KMS-11 (cell line): Measurements from ENCODE around the gene GKN2.

Experiments used
- H2AFZ ChIP-seq: fragments of 200-600 bp; sonication (generic); 2 replicates; pipeline ENCODE4 v1.6.1; 2016; ENCODE audit warnings: antibody characterized with exemption, mixed run types, low read depth
- H3K27ac ChIP-seq: fragments of 200-600 bp; sonication (generic); 2 replicates; pipeline ENCODE4 v1.6.1; 2016; ENCODE audit warnings: mild to moderate bottlenecking, mixed run types
- H3K27me3 ChIP-seq: fragments of 200-600 bp; sonication (generic); 2 replicates; pipeline ENCODE4 v1.6.1; 2017; ENCODE audit warnings: mild to moderate bottlenecking, low read depth, mixed run types, moderate library complexity; ENCODE audit not compliant: insufficient read depth
- H3K36me3 ChIP-seq: fragments of 200-600 bp; sonication (generic); 2 replicates; pipeline ENCODE4 v1.6.1; 2017; ENCODE audit warnings: mild to moderate bottlenecking, mixed run types; ENCODE audit not compliant: insufficient read depth
- H3K4me1 ChIP-seq: fragments of 200-600 bp; sonication (generic); 2 replicates; pipeline ENCODE4 v1.6.1; 2016; ENCODE audit warnings: mild to moderate bottlenecking, low read depth, mixed run types; ENCODE audit not compliant: poor library complexity, severe bottlenecking
- H3K4me2 ChIP-seq: fragments of 200-600 bp; sonication (generic); 2 replicates; pipeline ENCODE4 v1.7.0; 2016; ENCODE audit warnings: mild to moderate bottlenecking, mixed run types
- H3K4me3 ChIP-seq: fragments of 200-600 bp; sonication (generic); IDR thresholded peaks from 2 replicates; pipeline ENCODE4 v1.6.1; 2017; ENCODE audit warnings: low read depth, low read length, mixed read lengths; ENCODE audit not compliant: insufficient read depth
- H3K79me2 ChIP-seq: fragments of 200-600 bp; sonication (generic); 2 replicates; pipeline ENCODE4 v1.6.1; 2016; ENCODE audit warnings: low read depth, mixed run types; ENCODE audit not compliant: insufficient read depth
- H3K9ac ChIP-seq: fragments of 200-600 bp; sonication (generic); 2 replicates; pipeline ENCODE4 v1.6.1; 2016; ENCODE audit warnings: mild to moderate bottlenecking, mixed run types
- H4K20me1 ChIP-seq: fragments of 200-600 bp; sonication (generic); 2 replicates; pipeline ENCODE4 v1.6.1; 2016; ENCODE audit warnings: mild to moderate bottlenecking, mixed run types; ENCODE audit not compliant: insufficient read depth
- CTCF ChIP-seq: fragments of 200-600 bp; sonication (generic); conservative IDR thresholded peaks from 2 replicates; pipeline ENCODE4 v1.6.1; 2017; ENCODE audit warnings: low read depth, mild to moderate bottlenecking, antibody characterized with exemption, low read length, moderate library complexity, mixed read lengths

Gene GKN2

GRCh38 chr2:68936427-68936826, 16.3 kb downstream of the GKN2 start:
- Histone ChIP-seq H3K9ac (no peak overlapping the region), H2AFZ (no peak overlapping the region)

GRCh38 chr2:68935471-68935870, 17.2 kb downstream of the GKN2 start:
- TF ChIP-seq CTCF: no peak
- Histone ChIP-seq H3K4me2 (no peak overlapping the region), H3K27me3 (no peaks in the 10 kb centered on the region), H3K27ac (no peak overlapping the region), H4K20me1 (no peaks in the 10 kb centered on the region), H3K9ac (no peak overlapping the region), H3K36me3 (no peaks in the 10 kb centered on the region), H3K79me2 (no peaks in the 10 kb centered on the region), H3K4me3 (no peak overlapping the region), H3K4me1 (no peaks in the 10 kb centered on the region), H2AFZ (no peak overlapping the region)

More at GRCh38 chr2:68936427-68936826, 16.3 kb downstream of the GKN2 start:
- TF ChIP-seq CTCF: no peak
- Histone ChIP-seq H3K27ac (no peak overlapping the region), H3K36me3 (no peaks in the 10 kb centered on the region), H3K79me2 (no peaks in the 10 kb centered on the region), H3K27me3 (no peaks in the 10 kb centered on the region), H3K4me2 (no peak overlapping the region), H3K4me1 (no peaks in the 10 kb centered on the region), H4K20me1 (no peaks in the 10 kb centered on the region), H3K4me3 (no peak overlapping the region)

GRCh38 chr2:68934021-68934420, 18.7 kb downstream of the GKN2 start:
- H3K27ac ChIP-seq: no peak overlapping the region
- H2AFZ ChIP-seq: no peak overlapping the region
- H4K20me1 ChIP-seq: no peaks in the 10 kb centered on the region
- no peak for TF ChIP-seq CTCF
- H3K4me1 ChIP-seq: no peaks in the 10 kb centered on the region
- H3K9ac ChIP-seq: no peak overlapping the region
- no peak overlapping the region for H3K4me3 ChIP-seq
- no peaks in the 10 kb centered on the region for H3K27me3 ChIP-seq
- H3K4me2 ChIP-seq: no peak overlapping the region
- no peaks in the 10 kb centered on the region for H3K36me3 ChIP-seq
- H3K79me2 ChIP-seq: no peaks in the 10 kb centered on the region

GRCh38 chr2:68932402-68932801, 20.3 kb downstream of the GKN2 start:
- H3K79me2 ChIP-seq: no peaks in the 10 kb centered on the region
- H2AFZ ChIP-seq: no peak overlapping the region
- no peak overlapping the region for H3K4me3 ChIP-seq
- H3K27me3 ChIP-seq: no peaks in the 10 kb centered on the region
- no peaks in the 10 kb centered on the region for H4K20me1 ChIP-seq
- H3K27ac ChIP-seq: no peak overlapping the region
- no peak overlapping the region for H3K9ac ChIP-seq
- H3K4me2 ChIP-seq: no peak overlapping the region
- no peaks in the 10 kb centered on the region for H3K4me1 ChIP-seq
- no peaks in the 10 kb centered on the region for H3K36me3 ChIP-seq
- no peak for TF ChIP-seq CTCF
